ENCODE results near the gene NDST1.

GRCh38 chr5:150550286-150550685 is 42.4 kb downstream of the NDST1 start:
- TF ChIP-seq POLR2A (IDR thresholded peaks at IDR 0.05) (no peak), CTCF (IDR thresholded peaks at IDR 0.05) (no peak)
